Suprapubic skin (tissue), 4 donors: Measurements from ENCODE around the gene NFIA. TPM values are rescaled to one million over a fixed set of nuclear protein-coding genes. Genes with fewer than 3 reads are reported as not detected.

Experiments used
- DNase-seq, 2 donors: peaks; one replicate each; pipeline ENCODE4 v3.0.0-alpha.2; 2019; ENCODE audit warnings: low spot score in 2 of 2
- H3K27ac ChIP-seq: fragments of 200-600 bp; sonication (generic); one replicate; pipeline ENCODE4 v1.5.1; 2019
- H3K27me3 ChIP-seq: fragments of 200-600 bp; sonication (generic); one replicate; pipeline ENCODE4 v1.5.1; 2019
- H3K36me3 ChIP-seq: fragments of 200-600 bp; sonication (generic); one replicate; pipeline ENCODE4 v1.5.1; 2019
- H3K4me1 ChIP-seq: fragments of 200-600 bp; sonication (generic); one replicate; pipeline ENCODE4 v1.5.1; 2019
- H3K4me3 ChIP-seq: fragments of 200-600 bp; sonication (generic); one replicate; pipeline ENCODE4 v1.5.1; 2019; ENCODE audit warnings: mild to moderate bottlenecking
- H3K9me3 ChIP-seq: fragments of 200-600 bp; sonication (generic); one replicate; pipeline ENCODE4 v1.5.1; 2019
- CTCF ChIP-seq, 2 donors: fragments of 200-600 bp in 1 of 2; fragments of 450-650 bp in 1 of 2; sonication (generic) in 1 of 2; IDR thresholded peaks; one replicate each; pipeline ENCODE4 v1.5.1; 2016 to 2019; ENCODE audit warnings: antibody characterized with exemption in 2 of 2, mild to moderate bottlenecking in 1 of 2, moderate library complexity in 1 of 2
- EP300 ChIP-seq: sonication (generic); formaldehyde crosslinking; IDR thresholded peaks from one replicate; pipeline ENCODE4 v1.6.1; 2017; ENCODE audit warnings: antibody characterized with exemption
- POLR2A ChIP-seq, 2 donors: fragments of 450-650 bp; IDR thresholded peaks; one replicate each; pipeline ENCODE4 v1.6.1; 2017; ENCODE audit warnings: antibody characterized with exemption in 2 of 2, mild to moderate bottlenecking in 2 of 2, moderate library complexity in 2 of 2
- POLR2AphosphoS5 ChIP-seq, 3 donors: sonication (generic); formaldehyde crosslinking; IDR thresholded peaks; one replicate each; pipeline ENCODE4 v1.6.1; 2017; ENCODE audit warnings: antibody characterized with exemption in 3 of 3
- whole genome bisulfite sequencing: methylation state at CpG from one replicate; pipeline ENCODE4 v1.1.5; 2018; 5-methylcytosine and 5-hydroxymethylcytosine counted together
- total RNA-seq, 4 donors: library from RNA; depleted of rRNA; stranded (reverse); fragments of >200 nt; gene quantifications; one replicate each; pipeline ENCODE4 v1.1.0, GENCODE V29; 2016

The NFIA gene
- total RNA-seq, 4 donors from 2014 or later: 30.1 to 54.2 (median 48.2) TPM

- H3K4me1 ChIP-seq: peaks cover 44% of the 10 kb centered on the region
- no peaks in the 10 kb centered on the region for H3K27me3 ChIP-seq
- peak in 1 of 2 donors; percentile 84 for DNase-seq
Measured at GRCh38 chr1:61241411-61241838, 159.1 kb downstream of the NFIA start.

GRCh38 chr1:61241973-61242381 is 159.6 kb downstream of the NFIA start:
- H3K4me3 ChIP-seq: peak overlapping the region; percentile 42
- WGBS: 30% methylated on average over 2 of the region's 2 CpGs
- H3K9me3 ChIP-seq: no peaks in the 10 kb centered on the region
- H3K27ac ChIP-seq: peak overlapping the region; percentile 83
- no peaks in the 10 kb centered on the region for H3K27me3 ChIP-seq
- H3K4me1 ChIP-seq: peaks cover 44% of the 10 kb centered on the region
- TF ChIP-seq EP300: no peak
- TF ChIP-seq CTCF (IDR thresholded peaks at IDR 0.05): no peak
- no peak for TF ChIP-seq POLR2AphosphoS5 (IDR thresholded peaks at IDR 0.05)
- no peak for TF ChIP-seq POLR2A (IDR thresholded peaks at IDR 0.05)
- no peak for DNase-seq
- H3K36me3 ChIP-seq: no peaks in the 10 kb centered on the region

More at GRCh38 chr1:61241411-61241838, 159.1 kb downstream of the NFIA start:
- H3K36me3 ChIP-seq: no peaks in the 10 kb centered on the region
- no peaks in the 10 kb centered on the region for H3K9me3 ChIP-seq
- 6% methylated on average over 4 of the region's 4 CpGs for WGBS
- peak overlapping the region; percentile 42 for H3K4me3 ChIP-seq
- H3K27ac ChIP-seq: peak overlapping the region; percentile 83
- TF ChIP-seq POLR2AphosphoS5 (IDR thresholded peaks at IDR 0.05): no peak
- TF ChIP-seq POLR2A (IDR thresholded peaks at IDR 0.05): no peak
- no peak for TF ChIP-seq CTCF (IDR thresholded peaks at IDR 0.05)
- no peak for TF ChIP-seq EP300

GRCh38 chr1:61244114-61244513 is 161.8 kb downstream of the NFIA start:
- WGBS: 18% methylated on average over 1 of the region's 1 CpG
- no peaks in the 10 kb centered on the region for H3K27me3 ChIP-seq
- DNase-seq: peak in 1 of 2 donors; percentile 62
- no peak overlapping the region for H3K4me3 ChIP-seq
- H3K9me3 ChIP-seq: no peaks in the 10 kb centered on the region
- no peak for TF ChIP-seq POLR2AphosphoS5 (IDR thresholded peaks at IDR 0.05)
- no peak for TF ChIP-seq POLR2A (IDR thresholded peaks at IDR 0.05)
- no peak for TF ChIP-seq EP300
- peaks cover 41% of the 10 kb centered on the region for H3K4me1 ChIP-seq
- H3K27ac ChIP-seq: peak overlapping the region; percentile 45
- no peaks in the 10 kb centered on the region for H3K36me3 ChIP-seq

GRCh38 chr1:61245696-61246400 is 163.5 kb downstream of the NFIA start:
- WGBS: 91% methylated on average over 7 of the region's 7 CpGs
- Histone ChIP-seq H3K27me3 (no peaks in the 10 kb centered on the region), H3K4me3 (no peak overlapping the region), H3K9me3 (no peaks in the 10 kb centered on the region), H3K27ac (no peak overlapping the region), H3K4me1 (peaks cover 40% of the 10 kb centered on the region), H3K36me3 (no peaks in the 10 kb centered on the region)
- no peak for DNase-seq
- TF ChIP-seq CTCF (IDR thresholded peaks at IDR 0.05) (no peak), EP300 (no peak), POLR2A (IDR thresholded peaks at IDR 0.05) (no peak), POLR2AphosphoS5 (IDR thresholded peaks at IDR 0.05) (no peak)

GRCh38 chr1:61247051-61247825 is 164.9 kb downstream of the NFIA start:
- 93% methylated on average over 8 of the region's 8 CpGs for WGBS
- peaks cover 26% of the 10 kb centered on the region for H3K4me1 ChIP-seq
- no peak overlapping the region for H3K27ac ChIP-seq
- TF ChIP-seq CTCF (IDR thresholded peaks at IDR 0.05): no peak
- no peak for TF ChIP-seq EP300
- no peak for TF ChIP-seq POLR2AphosphoS5 (IDR thresholded peaks at IDR 0.05)
- TF ChIP-seq POLR2A (IDR thresholded peaks at IDR 0.05): no peak
- H3K9me3 ChIP-seq: no peaks in the 10 kb centered on the region
- DNase-seq: no peak
- H3K36me3 ChIP-seq: no peaks in the 10 kb centered on the region
- no peak overlapping the region for H3K4me3 ChIP-seq
- H3K27me3 ChIP-seq: no peaks in the 10 kb centered on the region
